Measurements from ENCODE around the gene ENTREP3. TPM values are rescaled to one million over a fixed set of nuclear protein-coding genes. Genes with fewer than 3 reads are reported as not detected.
"Not testable (repeated sequence)": the region's sequence is repeated elsewhere in the genome, so short reads cannot be mapped to it uniquely, and the experiment has no call there.

Gene ENTREP3
- total RNA-seq, 1 experiment from 2014 or later: 72.5 TPM

- POLR2A ChIA-PET (ENCODE audit: low non-redundant PET); H3K27ac ChIP-seq (ENCODE audit: low read depth, low read length, poor library complexity, severe bottlenecking); H3K27me3 ChIP-seq (replicated peaks; ENCODE audit: insufficient read depth, low read depth, low read length, poor library complexity); BruUV-seq (replicated peaks); CTCF ChIA-PET; H3K4me3 ChIP-seq (ENCODE audit: low read depth, low read length, poor library complexity, severe bottlenecking); H3K9me3 ChIP-seq (ENCODE audit: low read depth, low read length, poor library complexity, severe bottlenecking); DNase-seq (ENCODE audit: low spot score); intact Hi-C loops (cut with micrococcal nuclease; ENCODE audit: unreplicated experiment); H3K36me3 ChIP-seq (ENCODE audit: insufficient read depth, low read length, poor library complexity, severe bottlenecking): not testable (repeated sequence)
- peaks cover 16% of the 10 kb centered on the region for H3K4me1 ChIP-seq (ENCODE audit: insufficient read depth, low read length, poor library complexity, severe bottlenecking)
Observed at GRCh38 chr1:155211381-155212050, 43.8 kb downstream of the ENTREP3 start.

- Histone ChIP-seq H3K27ac (ENCODE audit: low read depth, low read length, poor library complexity, severe bottlenecking) (no peak overlapping the region), H3K36me3 (ENCODE audit: insufficient read depth, low read length, poor library complexity, severe bottlenecking) (no peaks in the 10 kb centered on the region), H3K4me3 (ENCODE audit: low read depth, low read length, poor library complexity, severe bottlenecking) (peak overlapping the region; percentile 95), H3K9me3 (ENCODE audit: low read depth, low read length, poor library complexity, severe bottlenecking) (no peaks in the 10 kb centered on the region), H3K4me1 (ENCODE audit: insufficient read depth, low read length, poor library complexity, severe bottlenecking) (peaks cover 16% of the 10 kb centered on the region), H3K27me3 (replicated peaks; ENCODE audit: insufficient read depth, low read depth, low read length, poor library complexity) (no peaks in the 10 kb centered on the region)
- ChIA-PET POLR2A (ENCODE audit: low non-redundant PET) (no interaction called here), CTCF (no interaction called here)
- BruUV-seq (replicated peaks): no TSS peak
- intact Hi-C loops (cut with micrococcal nuclease; ENCODE audit: unreplicated experiment): no loop called here
- TF ChIP-seq CTCF (conservative IDR thresholded peaks at IDR 0.05; ENCODE audit: low read depth, low read length) (no peak), EZH2 (IDR thresholded peaks at IDR 0.05; ENCODE audit: borderline replicate concordance, low read depth, low read length, poor library complexity, severe bottlenecking) (no peak)
- no peak for DNase-seq (ENCODE audit: low spot score)
Observed at GRCh38 chr1:155210314-155211104, 44.8 kb downstream of the ENTREP3 start.

GRCh38 chr1:155209312-155209721 lies 46.0 kb downstream of the ENTREP3 start:
- intact Hi-C loops (cut with micrococcal nuclease; ENCODE audit: unreplicated experiment): loop anchor here (5.0 to 10.0 kb wide), 3 partner anchors 33 to 385 kb away; partner anchors contain the start of gene RUSC1
- no peaks in the 10 kb centered on the region for H3K36me3 ChIP-seq (ENCODE audit: insufficient read depth, low read length, poor library complexity, severe bottlenecking)
- BruUV-seq (replicated peaks): TSS peak; percentile 87
- no peaks in the 10 kb centered on the region for H3K9me3 ChIP-seq (ENCODE audit: low read depth, low read length, poor library complexity, severe bottlenecking)
- peak overlapping the region; percentile 93 for H3K27ac ChIP-seq (ENCODE audit: low read depth, low read length, poor library complexity, severe bottlenecking)
- TF ChIP-seq EZH2 (IDR thresholded peaks at IDR 0.05; ENCODE audit: borderline replicate concordance, low read depth, low read length, poor library complexity, severe bottlenecking): no peak
- no peak for TF ChIP-seq CTCF (conservative IDR thresholded peaks at IDR 0.05; ENCODE audit: low read depth, low read length)
- ChIA-PET CTCF (interaction anchor here (1.0 kb wide), 1 partner anchor 15 kb away, joined by 6 read pairs; no protein-coding TSS in a partner anchor), POLR2A (ENCODE audit: low non-redundant PET) (interaction anchor here (0.7 kb wide), 1 partner anchor 18 kb away, joined by 4 read pairs; no protein-coding TSS in a partner anchor)
- H3K27me3 ChIP-seq (replicated peaks; ENCODE audit: insufficient read depth, low read depth, low read length, poor library complexity): no peaks in the 10 kb centered on the region
- DNase-seq (ENCODE audit: low spot score): no peak
- peaks cover 16% of the 10 kb centered on the region for H3K4me1 ChIP-seq (ENCODE audit: insufficient read depth, low read length, poor library complexity, severe bottlenecking)
- H3K4me3 ChIP-seq (ENCODE audit: low read depth, low read length, poor library complexity, severe bottlenecking): peak overlapping the region; percentile 95

Measured in A673 (cell line).